NOMO-1 treated with dmso at 0.1 percent for 144 hours (cell line): ENCODE data around the gene SLC15A1.
"Not testable (repeated sequence)": the region's sequence is repeated elsewhere in the genome, so short reads cannot be mapped to it uniquely, and the experiment has no call there.

Experiments
- DNase-seq: peaks from one replicate; lab custom pipeline; 2025; ENCODE audit not compliant: unreplicated experiment; lab: John Stamatoyannopoulos, UW

SLC15A1 gene

DNA sequence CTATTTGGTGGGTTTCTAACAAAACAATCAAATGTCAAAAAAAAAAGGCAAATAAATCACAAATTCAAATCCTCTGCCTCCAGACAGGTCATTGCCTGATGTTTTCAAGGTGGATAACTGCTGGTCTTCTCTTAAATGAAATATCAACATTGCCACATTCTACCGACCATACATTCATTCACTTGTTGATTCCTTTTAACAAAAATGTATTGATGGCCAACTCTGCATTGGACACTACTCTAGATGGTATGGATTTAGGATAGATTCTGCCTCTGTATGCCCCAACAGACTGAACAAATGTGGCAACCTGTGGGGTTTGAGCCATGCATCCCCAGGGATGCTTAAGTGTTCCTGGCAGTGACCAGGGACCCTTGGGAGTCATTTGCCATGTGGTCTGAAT lies 88.0 kb downstream of the SLC15A1 start:
- no peak for DNase-seq

DNA sequence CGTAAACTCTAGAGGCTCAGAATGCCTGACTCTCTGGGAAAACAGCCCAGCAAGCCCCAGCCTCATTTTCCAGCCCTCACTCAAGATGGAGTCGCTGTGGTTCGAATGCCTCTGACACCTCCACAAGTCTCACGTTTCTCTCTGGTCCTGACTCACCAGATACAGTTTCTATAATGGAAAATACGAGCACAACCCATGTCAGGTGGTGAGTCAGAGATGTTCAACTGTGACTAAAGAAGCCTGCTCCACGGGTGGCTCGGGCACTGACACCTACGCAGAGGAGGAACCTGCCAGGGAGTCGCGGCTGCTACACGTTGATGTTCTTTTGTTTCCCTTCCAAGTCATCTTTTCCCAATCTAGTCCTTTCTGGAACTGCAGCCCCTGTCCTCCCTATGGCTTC lies 88.4 kb downstream of the SLC15A1 start:
- no peak for DNase-seq

DNA sequence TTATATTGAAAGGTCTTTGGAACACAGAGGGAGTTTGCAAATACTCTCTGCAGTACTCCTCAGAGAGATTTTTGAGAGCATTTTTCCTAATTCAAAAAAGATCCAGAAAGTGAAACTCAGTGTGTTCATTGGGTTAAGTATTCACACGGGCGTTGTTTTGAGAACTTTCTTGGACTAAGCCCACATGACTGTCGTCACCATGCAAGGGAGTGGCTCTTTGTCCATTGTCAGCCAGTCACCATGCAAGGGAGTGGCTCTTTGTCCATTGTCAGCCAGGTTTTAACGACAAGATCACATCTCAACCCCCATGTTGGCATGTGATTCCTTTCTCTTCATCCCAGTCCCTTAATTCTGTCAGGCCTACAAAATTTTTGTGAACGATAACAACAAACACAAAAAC lies 94.3 kb downstream of the SLC15A1 start:
- no peak for DNase-seq

DNA sequence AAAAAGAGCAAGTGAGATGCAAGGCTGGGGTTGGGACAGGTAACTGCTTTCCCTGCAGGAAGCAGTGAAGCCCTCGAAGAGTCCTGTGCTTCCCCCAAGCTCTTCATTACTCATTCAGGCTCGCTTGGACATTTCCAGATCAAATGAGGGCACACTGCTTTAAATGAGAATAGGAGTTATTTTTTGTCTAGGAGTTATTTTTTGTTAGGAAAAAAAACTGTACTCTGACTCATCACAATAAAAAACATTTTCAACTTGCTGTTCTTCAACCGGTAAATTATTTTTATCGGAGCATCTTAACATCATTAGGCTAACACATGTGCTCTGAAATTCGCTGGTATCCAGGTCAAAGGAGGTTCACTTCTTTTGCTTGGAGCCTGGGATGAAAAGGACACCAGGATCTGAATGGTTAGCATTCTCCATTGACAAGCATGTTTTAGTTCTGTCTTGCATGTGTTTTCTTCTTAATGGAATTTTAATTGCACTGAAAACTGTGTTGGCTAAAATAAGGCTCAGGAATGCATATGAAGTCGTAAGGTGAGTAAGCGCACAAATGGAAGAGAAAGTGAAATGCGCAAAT lies 94.9 kb downstream of the SLC15A1 start:
- DNase-seq = no peak

DNA sequence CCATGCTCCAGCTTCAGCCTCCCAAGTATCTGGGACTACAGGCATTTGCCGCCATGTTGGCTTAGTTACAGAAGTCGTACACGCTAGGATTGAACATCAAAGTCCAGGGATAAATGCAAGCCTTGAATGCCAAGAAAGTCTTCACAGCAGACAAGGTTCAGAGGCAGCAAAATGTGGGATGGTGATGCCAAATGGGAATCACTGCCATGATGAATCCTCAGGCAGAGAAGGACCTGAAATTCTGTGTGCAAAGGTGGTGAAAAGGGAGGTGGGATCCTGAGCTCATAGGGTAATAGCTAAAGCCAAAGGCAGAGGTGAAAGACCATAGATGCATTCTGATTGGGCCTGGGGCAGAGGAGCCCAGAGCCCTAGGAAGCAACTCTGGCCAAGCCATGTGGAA lies 96.2 kb downstream of the SLC15A1 start:
- no peak for DNase-seq

DNA sequence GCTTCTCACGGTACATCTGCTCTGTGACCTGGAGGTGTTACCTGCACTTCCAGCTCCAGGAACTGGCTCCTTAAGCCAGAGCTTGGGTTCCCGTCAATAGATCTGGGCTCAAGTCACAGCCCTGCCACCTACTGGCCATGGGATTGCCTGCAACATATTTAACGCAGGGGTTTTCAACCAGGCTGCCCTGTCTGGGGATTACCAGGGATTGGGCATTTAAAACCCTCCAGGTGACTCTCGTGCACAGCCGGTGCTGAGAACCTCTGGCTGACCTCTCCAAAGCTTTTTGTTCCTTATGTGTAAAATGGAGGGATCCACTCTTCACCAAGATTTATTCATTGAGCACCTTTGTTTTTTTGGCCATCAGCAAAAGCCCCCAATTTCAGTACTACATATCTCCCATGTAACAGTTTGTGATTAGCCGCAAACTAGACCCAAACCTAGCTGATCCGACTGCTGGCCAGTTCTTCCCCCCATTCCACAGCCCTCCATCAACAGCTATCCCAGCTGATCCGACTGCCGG lies 98.9 kb downstream of the SLC15A1 start:
- DNase-seq = peak; percentile 29

DNA sequence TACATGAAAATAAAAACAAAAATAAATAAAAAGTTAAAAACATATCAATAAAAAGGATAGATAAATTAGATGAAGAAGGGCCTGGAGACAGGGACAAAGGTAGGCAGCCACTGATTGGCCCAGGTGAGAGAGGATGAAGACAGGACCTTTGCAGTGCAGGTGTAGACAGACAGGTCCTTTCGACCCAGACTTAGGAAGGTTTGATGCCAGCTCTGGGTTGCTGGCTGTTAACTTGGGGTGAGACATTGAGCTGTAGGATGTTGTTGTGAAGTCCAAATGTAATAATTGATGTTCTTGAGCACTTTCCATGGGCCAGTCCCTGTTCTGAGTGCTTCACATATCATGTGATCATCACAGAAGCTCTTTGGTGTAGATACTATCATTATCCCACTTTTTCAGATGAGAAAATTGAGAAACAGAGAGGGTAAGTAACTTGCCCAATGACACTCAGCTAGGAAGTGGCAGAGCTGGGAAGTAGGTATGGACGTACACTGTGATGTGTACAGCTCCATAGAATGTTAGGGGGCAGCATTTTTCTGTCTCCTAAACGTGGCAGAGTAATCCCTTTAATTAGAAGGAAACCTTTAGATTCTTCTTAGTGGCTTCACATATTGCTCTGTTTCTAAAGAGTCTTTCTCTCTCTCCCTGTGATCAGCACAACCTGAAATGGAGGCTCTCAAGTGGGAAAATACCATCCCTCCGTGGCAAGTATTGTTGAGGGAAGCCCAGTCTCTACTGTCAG lies 99.6 kb downstream of the SLC15A1 start:
- no peak for DNase-seq

DNA sequence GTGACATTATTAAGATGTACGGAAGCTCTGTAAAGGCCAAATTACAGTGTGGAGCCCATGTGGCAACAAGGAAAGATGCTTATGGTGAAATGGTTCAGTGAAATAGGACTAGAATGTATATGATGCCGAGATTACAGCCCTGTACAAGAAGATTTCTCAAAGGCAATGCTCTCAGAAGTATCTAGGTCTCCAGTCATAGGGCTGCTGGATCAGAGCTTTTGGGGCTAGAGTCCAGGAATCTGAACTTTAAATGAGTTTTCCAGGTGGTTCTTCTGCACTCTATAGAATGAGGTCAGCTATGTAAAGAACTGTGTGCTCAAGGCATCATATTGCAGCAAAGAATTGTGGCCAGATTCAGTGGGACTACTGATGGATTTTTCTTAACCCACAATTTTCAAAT lies 100.2 kb downstream of the SLC15A1 start:
- no peak for DNase-seq

DNA sequence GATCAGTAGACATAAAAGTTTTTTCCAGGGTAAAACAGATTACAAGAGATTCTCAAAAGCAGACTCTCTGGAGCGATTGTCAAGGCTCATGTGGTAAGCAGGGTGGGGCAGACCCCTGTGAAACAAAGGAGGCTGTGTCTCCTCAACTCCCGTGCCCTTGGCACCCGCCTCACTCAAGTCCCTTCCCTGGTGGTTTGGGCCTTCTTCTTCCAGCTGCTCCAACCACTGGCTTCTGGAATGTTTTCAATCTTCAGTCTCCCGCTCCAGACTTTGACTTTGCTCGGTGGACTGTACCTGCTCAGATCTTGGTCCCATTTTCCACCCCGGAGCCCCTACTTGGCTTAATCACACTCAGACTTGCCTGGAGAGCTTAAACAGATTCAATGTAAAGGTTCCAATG lies 100.7 kb downstream of the SLC15A1 start:
- DNase-seq = no peak

DNA sequence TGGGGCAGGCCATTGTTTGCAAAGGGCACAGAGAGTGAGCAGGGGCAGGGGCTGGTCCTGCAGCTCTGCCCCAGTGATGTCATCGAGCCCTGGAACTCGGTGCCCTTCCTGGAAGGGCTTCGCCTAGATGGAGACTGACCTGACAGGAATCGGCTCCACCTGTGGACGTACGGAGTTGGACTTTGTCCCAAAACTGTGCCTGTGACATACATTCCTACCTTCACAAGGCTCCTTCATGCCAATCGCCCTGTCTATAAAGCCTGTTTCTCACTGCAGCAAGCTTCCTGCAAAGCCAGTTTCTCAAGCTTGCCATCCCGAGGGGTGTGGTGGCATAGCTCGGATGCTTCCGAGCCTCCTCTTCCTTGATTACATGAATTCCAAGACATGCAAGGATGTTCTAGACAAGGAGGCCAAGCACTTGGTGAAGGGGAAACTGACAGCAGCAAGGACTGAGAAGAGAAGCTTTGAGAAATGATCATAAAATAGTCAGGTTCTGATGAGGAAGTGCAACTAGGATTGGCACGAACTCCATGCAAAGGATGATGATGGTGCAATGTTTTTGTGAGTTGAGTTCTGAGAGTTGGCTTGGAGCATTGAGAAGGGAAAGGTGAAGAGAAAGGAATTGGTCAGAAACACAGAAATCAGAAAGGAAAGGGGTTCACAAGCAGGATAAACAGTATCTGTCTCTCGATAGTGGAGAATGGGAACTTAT lies 101.9 kb downstream of the SLC15A1 start:
- peak; percentile 64 for DNase-seq

DNA sequence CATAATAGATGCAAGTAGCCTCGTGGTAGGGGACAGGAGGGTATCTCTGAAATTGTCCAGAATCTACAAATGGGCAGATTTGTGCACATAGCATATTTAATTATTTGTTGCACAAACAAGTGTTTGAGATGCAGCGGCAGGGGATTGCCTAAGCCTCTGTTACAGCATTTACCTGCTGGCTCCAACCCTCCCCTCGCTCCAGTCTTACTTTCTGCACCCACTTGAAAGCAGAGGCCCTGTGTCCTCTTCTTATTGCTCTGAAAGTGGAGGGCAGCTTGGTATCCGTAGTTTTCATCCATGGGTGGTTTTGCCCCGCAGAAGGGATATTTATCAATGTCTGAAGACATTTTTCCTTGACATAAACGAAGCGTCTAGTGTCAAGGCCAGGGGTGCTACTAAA lies 102.6 kb downstream of the SLC15A1 start:
- no peak for DNase-seq

DNA sequence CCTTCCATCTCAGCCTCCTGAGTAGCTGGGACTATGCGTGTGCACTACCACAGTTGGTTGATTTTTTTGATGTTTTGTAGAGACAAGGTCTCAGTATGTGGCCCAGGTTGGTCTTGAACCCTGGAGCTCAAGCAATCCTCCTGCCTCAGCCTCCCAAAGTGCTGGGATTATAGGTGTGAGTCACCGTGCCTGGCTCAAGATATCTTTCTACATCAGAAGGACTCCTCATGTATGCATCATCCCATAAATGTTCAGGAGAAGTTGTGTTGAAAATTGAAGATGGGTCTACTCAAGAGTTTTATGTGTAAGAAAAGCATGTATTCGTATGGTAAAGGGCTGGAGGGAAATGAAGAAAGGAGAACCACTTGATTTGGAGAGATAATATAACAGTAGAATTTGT lies 103.8 kb downstream of the SLC15A1 start:
- no peak for DNase-seq

DNA sequence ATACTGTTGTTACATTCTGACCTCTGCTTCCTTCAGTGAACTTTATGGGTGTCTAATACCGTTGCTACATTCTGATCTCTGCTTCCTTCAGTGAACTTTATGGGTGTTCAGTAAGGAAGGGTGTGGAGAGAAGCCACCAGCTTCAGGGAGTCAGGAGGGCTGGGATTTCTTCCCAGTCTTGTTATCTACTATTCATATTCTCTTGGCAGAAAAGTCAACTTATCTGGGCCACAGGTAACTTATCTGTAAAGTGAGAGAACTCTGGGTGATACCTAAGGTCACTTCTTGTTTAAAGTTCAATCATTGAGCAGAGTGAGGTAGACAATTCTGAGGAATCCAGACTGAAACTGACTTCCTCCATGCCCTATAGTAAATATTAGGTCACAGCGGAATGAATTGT lies 104.3 kb downstream of the SLC15A1 start:
- DNase-seq = no peak

DNA sequence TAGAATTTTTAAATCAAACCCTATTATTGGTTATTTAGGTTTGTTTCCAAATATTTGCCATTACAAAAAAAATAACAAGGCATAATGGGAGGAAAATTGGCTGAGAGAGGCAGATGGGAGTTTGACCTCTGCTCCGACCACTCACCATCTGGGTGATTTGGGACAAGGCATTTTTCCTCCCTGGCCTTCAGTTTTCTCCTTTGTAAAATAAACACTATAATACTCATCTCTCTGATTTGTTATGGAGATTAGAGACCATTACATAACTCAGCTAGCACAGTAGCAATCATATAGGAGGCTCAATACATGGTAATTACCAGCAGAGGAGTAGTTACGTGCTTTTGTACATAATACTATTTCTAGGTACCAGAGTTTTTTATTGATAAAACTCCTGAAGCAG lies 105.4 kb downstream of the SLC15A1 start:
- no peak for DNase-seq

DNA sequence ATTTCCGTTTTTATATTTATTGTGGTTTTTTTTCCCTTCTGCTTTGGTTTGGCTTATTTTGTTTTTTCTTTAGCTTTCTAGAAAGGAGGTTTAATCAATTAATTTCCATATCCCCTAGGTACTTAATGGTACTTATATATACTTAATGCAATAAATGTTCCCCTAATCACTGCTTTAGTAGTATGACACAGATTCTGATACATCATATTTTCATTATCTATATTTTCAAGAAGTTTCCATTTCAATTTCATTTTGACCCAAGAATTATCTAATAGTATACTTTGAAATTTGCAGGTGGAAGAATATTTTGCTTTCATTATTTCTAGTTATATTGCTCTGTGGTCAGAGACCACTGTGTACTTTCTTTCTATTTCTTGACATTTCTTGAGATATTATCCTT lies 109.0 kb downstream of the SLC15A1 start:
- DNase-seq = no peak

DNA sequence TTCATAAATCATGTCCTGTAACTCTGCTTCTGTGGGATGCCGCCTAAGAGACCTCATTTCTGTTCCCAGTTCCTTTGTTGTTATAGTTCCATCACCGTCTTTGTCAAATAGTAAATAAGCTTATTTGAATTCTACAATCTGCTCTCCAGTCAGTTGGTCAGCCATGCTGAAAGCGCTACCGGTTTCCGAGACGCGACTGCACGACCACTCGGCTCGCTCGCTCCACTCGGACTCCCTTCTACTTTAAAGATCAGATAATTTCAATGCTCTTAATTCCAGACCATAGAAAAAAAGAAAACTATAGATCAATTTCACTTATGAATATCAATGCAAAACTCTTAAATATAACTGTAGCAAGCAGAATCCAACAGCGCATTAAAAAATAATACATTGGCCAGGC lies 111.4 kb downstream of the SLC15A1 start:
- DNase-seq = no peak

DNA sequence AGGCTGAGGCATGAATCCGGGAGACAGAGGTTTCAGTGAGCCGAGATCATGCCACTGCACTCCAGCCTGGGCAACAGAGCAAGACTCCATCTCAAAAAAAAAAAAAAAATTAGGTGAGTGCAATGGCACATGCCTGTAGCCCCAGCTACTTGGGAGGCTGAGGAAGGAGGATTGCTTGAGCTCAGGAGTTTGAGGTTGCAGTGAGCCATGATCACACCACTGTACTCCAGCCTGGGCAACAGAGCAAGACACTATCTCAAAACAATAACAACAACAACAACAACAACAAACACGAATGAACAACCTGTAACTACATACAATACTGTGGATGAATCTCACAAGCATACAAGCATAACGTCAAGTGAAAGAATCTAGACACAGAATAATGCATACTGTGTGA lies 112.7 kb downstream of the SLC15A1 start:
- DNase-seq = not testable (repeated sequence)

DNA sequence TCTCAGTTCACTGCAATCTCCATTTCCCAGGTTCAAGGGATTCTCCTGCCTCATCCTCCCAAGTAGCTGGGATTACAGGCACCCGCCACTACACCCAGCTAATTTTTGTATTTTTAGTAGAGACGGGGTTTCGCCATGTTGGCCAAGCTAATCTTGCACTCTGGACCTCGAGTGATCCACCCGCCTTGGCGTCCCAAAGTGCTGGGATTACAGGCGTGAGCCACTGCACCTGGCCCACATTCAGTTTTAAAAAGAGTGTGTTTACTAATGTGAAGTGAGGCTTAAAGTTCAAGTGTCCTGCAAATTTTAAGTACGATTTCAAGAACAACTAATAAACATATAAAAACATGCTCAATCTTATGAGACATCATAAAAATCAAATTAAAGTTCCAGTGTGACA lies 114.1 kb downstream of the SLC15A1 start:
- DNase-seq = not testable (repeated sequence)
